SW480 (cell line): ENCODE results near the gene CNTNAP2.

Experiments used
- DNase-seq: peaks from one replicate; pipeline ENCODE4 v3.0.0-alpha.2; 2016; ENCODE audit warnings: low spot score

CNTNAP2 gene

DNA sequence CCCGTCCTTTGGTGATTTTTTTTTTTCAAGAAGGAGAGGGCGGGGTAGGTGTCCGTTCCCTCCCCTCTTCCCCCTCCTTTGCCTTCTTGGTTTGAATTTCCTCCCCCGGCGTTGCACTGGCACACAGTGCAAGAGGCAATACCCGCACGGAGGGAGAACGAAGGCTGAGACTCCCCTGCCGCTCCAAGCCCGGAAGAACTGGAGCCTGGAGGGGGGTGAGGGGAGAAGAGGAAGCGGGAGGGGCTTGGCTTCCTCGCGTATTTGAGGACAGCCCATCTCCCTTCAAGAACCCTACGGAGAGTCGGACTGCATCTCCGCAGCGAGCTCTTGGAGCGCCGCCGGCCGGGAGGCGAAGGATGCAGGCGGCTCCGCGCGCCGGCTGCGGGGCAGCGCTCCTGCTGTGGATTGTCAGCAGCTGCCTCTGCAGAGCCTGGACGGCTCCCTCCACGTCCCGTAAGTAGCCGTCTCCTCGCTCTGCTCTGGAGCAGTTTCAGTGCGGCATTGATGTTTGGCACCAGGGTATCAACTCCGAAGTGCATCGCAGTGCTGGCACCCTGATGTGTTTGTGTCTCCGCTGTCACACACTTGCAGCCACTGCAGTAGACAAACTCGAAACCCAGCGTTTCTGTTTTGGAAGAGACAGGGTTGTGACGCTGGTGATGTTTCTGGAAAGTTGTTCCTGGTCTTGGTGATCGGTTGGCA, at the start of gene CNTNAP2:
Gene CNTNAP2 (plus strand): TSS at position 281 of the 702 bp plus-strand sequence. CDS start 76 bp downstream, at position 357.
- DNase-seq, result no peak

DNA sequence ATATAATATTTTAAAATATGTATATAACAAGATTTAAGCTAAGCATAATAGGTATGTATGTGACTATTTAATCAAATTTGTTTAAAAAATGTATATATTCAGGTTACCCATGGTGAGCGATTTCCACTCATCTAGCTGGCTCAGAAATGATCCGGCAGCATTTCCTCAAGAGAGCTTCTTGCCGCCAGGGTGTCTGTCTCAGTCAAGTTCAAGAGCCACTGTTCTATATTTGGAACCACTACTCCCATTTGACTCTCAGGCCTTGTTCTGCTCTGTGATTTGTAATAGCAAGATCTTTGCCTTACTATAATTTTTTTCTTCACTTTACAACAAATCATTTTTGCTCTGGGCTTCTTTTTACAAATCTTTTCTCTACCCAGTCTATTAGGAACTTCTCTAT, 48.7 kb upstream of the CNTNAP2 start:
- no peak for DNase-seq

GRCh38 chr7:146074195-146074765, 42.3 kb upstream of the CNTNAP2 start:
- no peak for DNase-seq

GRCh38 chr7:146076344-146076743, 40.3 kb upstream of the CNTNAP2 start:
- no peak for DNase-seq

DNA sequence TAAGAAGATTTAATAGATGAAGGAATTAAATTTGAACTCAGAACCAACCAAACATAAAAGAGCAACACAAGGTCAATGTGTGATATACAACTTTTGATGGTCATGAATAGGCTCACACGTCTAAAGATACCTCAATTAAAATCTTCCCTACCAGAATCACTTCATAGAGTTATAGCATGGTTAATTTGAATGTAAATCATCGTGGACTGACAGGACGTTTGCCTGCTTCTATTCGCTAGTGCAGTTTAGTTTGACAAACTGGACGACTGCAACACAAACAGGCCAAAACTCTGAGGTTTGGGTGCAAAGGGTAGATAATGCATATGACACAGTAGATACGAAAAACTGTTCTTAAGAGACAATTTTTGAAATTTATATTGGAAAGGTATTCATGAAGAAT, 32.5 kb upstream of the CNTNAP2 start:
- no peak for DNase-seq

GRCh38 chr7:146090023-146090645, 26.5 kb upstream of the CNTNAP2 start:
- DNase-seq, result peak; percentile 51

GRCh38 chr7:146094356-146094755, 22.2 kb upstream of the CNTNAP2 start:
- DNase-seq, result no peak

DNA sequence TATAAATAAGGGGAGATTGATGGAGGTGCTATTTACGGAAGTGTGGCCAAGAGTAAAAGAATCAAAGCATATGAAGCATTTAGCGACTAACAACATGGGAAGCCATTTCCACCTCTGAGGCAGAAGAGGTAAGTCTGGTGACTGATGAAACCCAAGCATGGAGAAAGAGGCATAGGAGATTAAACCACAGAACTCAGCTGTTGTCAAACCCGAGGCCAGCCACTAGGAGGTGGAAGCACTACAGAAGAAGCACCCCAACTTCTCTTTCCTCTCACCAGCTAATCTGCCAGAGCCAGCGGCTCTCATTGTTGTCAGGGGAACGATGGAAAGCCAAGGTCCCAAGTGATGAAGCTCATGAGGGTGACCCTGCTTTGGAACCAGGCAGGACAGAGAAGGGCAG, 19.6 kb upstream of the CNTNAP2 start:
- peak; percentile 5 for DNase-seq

GRCh38 chr7:146106319-146106718, 10.3 kb upstream of the CNTNAP2 start:
- no peak for DNase-seq

DNA sequence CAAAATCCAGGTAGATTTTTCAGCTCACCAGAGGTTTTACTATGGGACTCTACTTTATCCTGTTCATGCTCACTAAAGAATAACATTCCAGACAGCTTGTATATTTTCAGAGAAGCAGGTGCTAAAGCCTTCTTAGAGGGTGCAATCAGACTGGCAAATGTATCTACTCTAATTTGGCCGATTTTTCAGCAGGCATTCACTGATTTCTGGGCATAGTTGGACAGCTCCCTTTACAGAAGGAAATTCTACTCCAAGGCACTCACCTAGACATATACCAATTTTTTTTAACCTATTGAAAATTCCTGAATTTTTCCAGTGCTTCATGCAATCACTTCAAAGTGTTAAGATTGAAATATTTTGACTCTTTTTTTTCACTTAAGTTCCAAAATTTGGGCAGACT, 3.8 kb upstream of the CNTNAP2 start:
- DNase-seq, result no peak

DNA sequence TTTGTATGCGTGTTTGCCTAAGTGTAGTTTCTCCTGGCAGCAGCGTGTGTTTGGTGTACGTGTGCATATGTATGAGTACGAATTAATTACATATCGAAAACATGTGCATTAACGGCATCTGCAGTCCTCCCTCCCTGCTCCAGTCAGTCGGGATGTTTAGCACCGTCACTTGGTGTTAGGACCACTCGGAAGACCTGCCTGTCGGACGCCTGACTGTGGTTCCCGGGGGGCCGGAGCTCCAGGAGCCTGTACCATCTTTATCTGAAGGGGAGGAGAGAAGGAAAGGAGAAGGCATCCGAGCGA, 1.1 kb upstream of the CNTNAP2 start:
- DNase-seq, result no peak

DNA sequence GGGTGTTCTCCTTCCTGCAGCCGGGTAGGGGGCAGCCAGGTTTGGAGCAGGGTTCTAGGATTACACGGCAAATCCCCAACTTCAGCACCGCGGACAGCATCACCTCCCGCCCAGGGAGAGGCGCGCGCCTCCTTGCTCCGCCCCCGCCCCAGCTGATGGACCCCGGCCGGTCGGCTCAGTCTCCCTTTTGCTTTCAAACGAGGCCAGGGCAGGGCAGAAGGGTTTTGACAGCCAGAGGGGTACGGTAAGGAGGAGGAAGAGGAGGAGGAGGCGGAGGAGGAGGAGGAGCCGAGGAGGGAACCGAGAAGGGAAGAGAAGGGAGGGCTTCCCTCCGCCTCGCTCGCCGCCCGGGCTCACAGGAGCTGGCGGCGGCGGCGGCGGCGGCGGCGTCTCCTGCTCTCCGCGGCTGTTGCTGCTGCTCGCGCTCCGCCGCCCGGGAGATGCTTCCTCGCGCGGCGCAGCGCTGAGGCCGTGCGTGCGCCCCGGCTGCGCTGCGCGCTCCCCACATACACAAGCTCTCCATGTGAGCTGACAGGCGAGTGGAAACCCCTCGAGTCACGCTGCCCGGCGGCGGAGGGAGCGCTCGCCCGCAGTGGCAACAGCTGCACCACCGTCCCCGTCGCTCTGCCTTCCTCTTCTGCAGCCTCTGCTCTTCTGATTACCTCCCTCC, 615 bp upstream of the CNTNAP2 start:
- peak; percentile 5 for DNase-seq

GRCh38 chr7:146117576-146117975, 975 bp downstream of the CNTNAP2 start:
- no peak for DNase-seq

- DNase-seq, result no peak
These were observed 2.4 kb downstream of the CNTNAP2 start for GRCh38 chr7:146119002-146119401.

- DNase-seq, result no peak
These were observed 7.1 kb downstream of the CNTNAP2 start for GRCh38 chr7:146123715-146124114.

DNA sequence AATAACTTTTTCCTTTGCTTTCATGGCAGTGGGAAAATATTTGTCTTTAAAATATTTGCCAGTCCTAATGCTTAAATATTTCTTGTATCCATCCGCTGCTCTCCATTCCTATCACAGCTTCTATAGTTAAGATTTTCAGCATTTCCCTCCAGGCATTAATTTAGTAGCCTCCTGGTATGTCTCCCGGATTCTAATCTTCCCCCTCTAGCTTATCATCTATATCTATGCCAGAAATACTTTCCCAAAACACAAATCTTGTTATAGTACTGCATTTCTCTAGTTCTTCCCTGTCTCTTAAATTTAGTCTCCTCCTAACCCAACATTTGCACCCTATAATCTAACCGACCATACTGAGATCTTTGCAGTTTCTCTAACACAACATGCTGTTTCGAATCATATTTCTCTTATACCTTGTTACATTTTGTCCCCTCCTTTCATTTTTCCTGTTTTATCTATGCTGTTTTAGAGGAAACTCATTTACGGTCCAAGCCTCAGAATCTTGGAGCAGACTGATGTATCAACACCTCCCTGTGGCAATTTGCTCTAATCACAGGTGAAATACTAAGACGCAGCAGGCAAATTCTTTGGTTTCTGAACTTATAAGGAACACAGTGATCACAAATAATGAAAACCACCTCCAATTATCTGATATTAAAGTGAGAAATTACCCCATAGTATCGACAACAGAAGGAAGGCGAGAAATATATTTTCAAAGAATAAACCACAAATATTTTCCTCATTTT, 10.3 kb downstream of the CNTNAP2 start:
- DNase-seq, result no peak

DNA sequence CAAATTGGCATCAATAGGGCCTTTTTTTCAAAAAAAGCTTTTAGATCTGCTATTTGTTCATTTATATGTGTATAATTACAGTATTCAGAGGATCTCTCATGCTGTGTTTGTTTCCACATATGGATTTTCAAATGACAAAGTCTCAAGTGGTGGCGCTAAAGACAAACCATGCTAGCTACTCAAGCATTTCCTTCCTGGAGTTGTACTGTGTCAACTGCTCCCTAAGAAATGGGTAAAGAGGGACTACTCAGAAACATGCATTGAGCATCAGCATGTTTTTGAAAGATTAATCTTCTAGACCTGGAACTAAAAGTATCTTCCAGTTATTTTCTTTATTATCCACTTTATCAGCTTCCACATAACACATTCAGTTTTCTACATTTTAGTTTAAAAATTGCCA, 12.7 kb downstream of the CNTNAP2 start:
- DNase-seq, result no peak

- no peak for DNase-seq
These were observed 13.4 kb downstream of the CNTNAP2 start for GRCh38 chr7:146129997-146130396.

DNA sequence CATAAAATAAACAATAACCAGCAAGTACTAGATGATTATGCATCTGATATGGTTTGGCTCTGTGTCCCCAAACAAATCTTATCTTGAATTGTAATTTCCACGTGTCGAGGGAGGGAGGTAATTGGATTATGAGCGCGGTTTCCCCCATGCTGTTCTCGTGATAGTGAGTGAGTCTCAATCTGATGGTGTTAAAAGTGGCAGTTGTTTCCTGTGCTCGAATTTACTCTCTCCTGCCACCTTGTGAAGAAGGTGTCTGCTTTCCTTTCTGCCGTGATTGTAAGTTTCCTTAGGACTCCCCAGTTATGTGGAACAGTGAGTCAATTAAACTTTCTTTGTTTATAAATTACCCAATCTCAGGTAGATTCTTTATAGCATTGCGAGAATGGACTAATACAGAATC, 15.1 kb downstream of the CNTNAP2 start:
- no peak for DNase-seq

GRCh38 chr7:146136357-146136875, 19.8 kb downstream of the CNTNAP2 start:
- DNase-seq, result peak; percentile 50

GRCh38 chr7:146138926-146139325, 22.3 kb downstream of the CNTNAP2 start:
- DNase-seq, result no peak

DNA sequence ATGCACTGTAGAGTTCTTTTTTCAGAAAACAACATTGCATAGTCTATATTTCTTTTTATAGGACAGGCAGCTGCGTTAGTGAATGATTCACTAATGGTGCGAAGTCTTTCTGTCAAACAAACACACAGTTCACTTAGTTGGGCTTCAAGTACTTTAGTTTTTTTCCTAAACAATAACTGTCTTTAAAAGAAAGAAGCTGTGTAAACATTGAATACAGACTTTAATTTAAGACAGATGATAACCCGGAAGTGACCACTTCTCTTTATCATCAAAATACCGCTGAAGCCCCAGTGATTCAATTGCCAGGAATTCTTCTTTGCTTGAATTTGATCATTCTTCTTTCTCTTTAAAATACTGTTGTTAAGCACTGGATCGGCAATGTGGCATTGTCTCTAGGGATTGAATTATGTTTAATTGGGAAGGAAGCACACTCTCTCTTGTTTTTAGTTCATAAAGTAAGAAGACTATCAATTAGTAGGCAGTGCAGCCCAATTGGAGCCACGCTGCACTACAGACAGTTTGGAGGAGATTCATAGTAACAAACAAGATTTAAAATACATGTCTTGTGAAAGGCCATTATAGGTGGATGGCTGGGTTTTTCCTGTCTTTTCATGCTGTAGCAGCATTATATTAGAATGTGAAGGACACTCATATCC, 30.4 kb downstream of the CNTNAP2 start:
- DNase-seq, result no peak
